H1 (cell line): ENCODE data around the gene ATG7. TPM values are rescaled to one million over a fixed set of nuclear protein-coding genes. Genes with fewer than 3 reads are reported as not detected.

ENCODE experiments used
- CTCF ChIA-PET: fragments of 300-600 bp; sonication (Branson Sonifier 250); formaldehyde crosslinking; loops from one replicate; lab custom pipeline; 2021; ENCODE audit not compliant: partially characterized antibody; lab: Charles Lee
- POLR2A ChIA-PET: fragments of 300-600 bp; sonication (Branson Sonifier 250); formaldehyde crosslinking; loops from one replicate; lab custom pipeline; 2021; ENCODE audit warnings: inconsistent platforms; ENCODE audit not compliant: partially characterized antibody; lab: Charles Lee
- DNase-seq, 2 experiments: peaks; one replicate each; pipeline versions ENCODE4 v3.0.0 to v3.0.0-alpha.2; 2010 to 2022; ENCODE audit warnings: low spot score in 2 of 2, low read depth in 1 of 2, mixed read lengths in 1 of 2
- FAIRE-seq: peaks from 2 replicates; lab custom pipeline; 2011; peaks lifted over from hg19 to GRCh38; lab: Jason Lieb, UNC
- H2AFZ ChIP-seq: 2 replicates; pipeline ENCODE4 v1.8.1; 2012; ENCODE audit warnings: low read length, inconsistent platforms
- H2AK5ac ChIP-seq: 2 replicates; pipeline ENCODE4 v1.6.1; 2013; ENCODE audit warnings: low read depth, low read length
- H2BK120ac ChIP-seq: replicated peaks from 2 replicates; pipeline ENCODE3; 2013; ENCODE audit warnings: low read depth, low read length, inconsistent platforms
- H2BK12ac ChIP-seq: 2 replicates; pipeline ENCODE4 v1.6.1; 2013; ENCODE audit warnings: low read depth, low read length
- H2BK15ac ChIP-seq: 2 replicates; pipeline ENCODE4 v1.6.1; 2013; ENCODE audit warnings: low read length
- H2BK20ac ChIP-seq: 2 replicates; pipeline ENCODE4 v1.6.1; 2013; ENCODE audit warnings: low read length
- H2BK5ac ChIP-seq: 2 replicates; pipeline ENCODE4 v1.6.1; 2013; ENCODE audit warnings: low read depth, low read length
- H3K14ac ChIP-seq: 2 replicates; pipeline ENCODE4 v1.6.1; 2013; ENCODE audit warnings: inconsistent platforms; ENCODE audit not compliant: insufficient read length
- H3K18ac ChIP-seq: 2 replicates; pipeline ENCODE4 v1.6.1; 2013; ENCODE audit warnings: low read length; ENCODE audit errors: extremely low read depth
- H3K23ac ChIP-seq: 2 replicates; pipeline ENCODE4 v1.6.1; 2013; ENCODE audit warnings: inconsistent platforms; ENCODE audit not compliant: insufficient read length
- H3K23me2 ChIP-seq: 2 replicates; pipeline ENCODE4 v1.6.1; 2013; ENCODE audit warnings: low read depth, low read length
- H3K27ac ChIP-seq: 2 replicates; pipeline ENCODE4 v1.6.1; 2011; ENCODE audit warnings: low read depth, low read length, inconsistent platforms
- H3K27me3 ChIP-seq, 4 experiments: replicated peaks in 1 of 4; 1 replicate in 1 of 4; 2 replicates in 3 of 4; pipeline versions ENCODE4 v1.6.1 to v1.8.1; 2011 to 2013; ENCODE audit warnings: low read length in 3 of 4, mild to moderate bottlenecking in 3 of 4, inconsistent platforms in 2 of 4, mixed read lengths in 2 of 4, moderate library complexity in 1 of 4; ENCODE audit not compliant: control insufficient read depth in 3 of 4, insufficient read depth in 3 of 4; ENCODE audit errors: extremely low read depth in 1 of 4
- H3K36me3 ChIP-seq, 4 experiments: 2 replicates each; pipeline versions ENCODE4 v1.6.1 to v1.8.1; 2011 to 2013; ENCODE audit warnings: mild to moderate bottlenecking in 4 of 4, low read length in 3 of 4, moderate library complexity in 2 of 4, control low read depth in 1 of 4, inconsistent platforms in 1 of 4; ENCODE audit not compliant: insufficient read depth in 4 of 4, control insufficient read depth in 2 of 4
- H3K4ac ChIP-seq: replicated peaks from 2 replicates; pipeline ENCODE3; 2013; ENCODE audit warnings: low read length, low read depth, mixed read lengths, inconsistent platforms; ENCODE audit not compliant: insufficient read length
- H3K4me1 ChIP-seq, 4 experiments: replicated peaks in 1 of 4; 1 replicate in 1 of 4; 2 replicates in 3 of 4; pipeline versions ENCODE4 v1.6.1 to v1.8.1; 2011 to 2013; ENCODE audit warnings: low read length in 3 of 4, inconsistent platforms in 2 of 4, mixed read lengths in 1 of 4; ENCODE audit not compliant: insufficient read depth in 4 of 4, control insufficient read depth in 3 of 4
- H3K4me2 ChIP-seq, 2 experiments: 2 replicates each; pipeline versions ENCODE4 v1.6.1 to v1.8.1; 2011 to 2013; ENCODE audit warnings: low read depth in 2 of 2, low read length in 2 of 2, control low read depth in 1 of 2, inconsistent platforms in 1 of 2, mild to moderate bottlenecking in 1 of 2; ENCODE audit not compliant: insufficient read depth in 1 of 2
- H3K4me3 ChIP-seq, 4 experiments: fragments of 200-600, 300-600 bp in 1 of 4; sonication (generic), shearing (Covaris generic), sonication (Bioruptor Twin) in 1 of 4; 2 replicates each; pipeline versions ENCODE4 v1.5.1 to v1.8.1; 2011 to 2016; ENCODE audit warnings: low read length in 4 of 4, low read depth in 3 of 4, control low read depth in 2 of 4, inconsistent platforms in 2 of 4, mild to moderate bottlenecking in 2 of 4, mixed read lengths in 1 of 4, moderate library complexity in 1 of 4; ENCODE audit not compliant: insufficient read depth in 2 of 4; ENCODE audit errors: extremely low read depth in 1 of 4
- H3K56ac ChIP-seq: replicated peaks from 2 replicates; pipeline ENCODE3; 2013; ENCODE audit warnings: low read depth, mild to moderate bottlenecking, mixed read lengths, low read length, inconsistent platforms; ENCODE audit not compliant: insufficient read length
- H3K79me1 ChIP-seq: 2 replicates; pipeline ENCODE4 v1.6.1; 2013; ENCODE audit warnings: low read depth, low read length, control low read depth
- H3K79me2 ChIP-seq, 2 experiments: 2 replicates each; pipeline versions ENCODE4 v1.6.1 to v1.8.1; 2012 to 2013; ENCODE audit warnings: low read length in 2 of 2, mild to moderate bottlenecking in 2 of 2, inconsistent platforms in 1 of 2; ENCODE audit not compliant: insufficient read depth in 2 of 2, control insufficient read depth in 1 of 2
- H3K9ac ChIP-seq, 4 experiments: replicated peaks in 1 of 4; 1 replicate in 1 of 4; 2 replicates in 3 of 4; pipeline versions ENCODE4 v1.6.1 to v1.8.1; 2011 to 2013; ENCODE audit warnings: low read depth in 3 of 4, low read length in 3 of 4, control low read depth in 2 of 4, mild to moderate bottlenecking in 2 of 4, moderate library complexity in 2 of 4, inconsistent platforms in 1 of 4; ENCODE audit errors: extremely low read depth in 1 of 4
- H3K9me3 ChIP-seq, 2 experiments: 2 replicates each; pipeline versions ENCODE4 v1.6.1 to v1.8.1; 2012 to 2013; ENCODE audit warnings: mild to moderate bottlenecking in 2 of 2, moderate library complexity in 2 of 2, control low read depth in 1 of 2, inconsistent platforms in 1 of 2, low read depth in 1 of 2, low read length in 1 of 2, mixed read lengths in 1 of 2; ENCODE audit not compliant: insufficient read depth in 2 of 2
- H4K20me1 ChIP-seq, 2 experiments: replicated peaks in 1 of 2; 2 replicates each; pipeline versions ENCODE3 to v1.8.1; 2011 to 2013; ENCODE audit warnings: inconsistent platforms in 2 of 2, low read length in 2 of 2, mild to moderate bottlenecking in 1 of 2; ENCODE audit not compliant: insufficient read depth in 2 of 2, control insufficient read depth in 1 of 2
- H4K5ac ChIP-seq: 2 replicates; pipeline ENCODE4 v1.6.1; 2013; ENCODE audit warnings: low read length, low read depth, mixed read lengths, inconsistent platforms; ENCODE audit not compliant: insufficient read length
- H4K8ac ChIP-seq: 2 replicates; pipeline ENCODE4 v1.8.0; 2013; ENCODE audit warnings: mild to moderate bottlenecking, moderate library complexity, low read length, inconsistent platforms; ENCODE audit not compliant: insufficient read depth; ENCODE audit errors: extremely low read depth
- H4K91ac ChIP-seq: replicated peaks from 2 replicates; pipeline ENCODE3; 2013; ENCODE audit warnings: low read length, mixed read lengths, inconsistent platforms; ENCODE audit not compliant: insufficient read length
- BCL11A ChIP-seq, 2 experiments: IDR thresholded peaks; one replicate each; pipeline ENCODE4 v1.6.1; 2011; ENCODE audit warnings: low read depth in 2 of 2, low read length in 2 of 2, mild to moderate bottlenecking in 2 of 2
- CHD1 ChIP-seq: IDR thresholded peaks from 2 replicates; pipeline ENCODE4 v1.6.1; 2012; ENCODE audit warnings: low read depth, low read length, improper control_type of control experiment
- CHD2 ChIP-seq: IDR thresholded peaks from 2 replicates; pipeline ENCODE4 v1.6.1; 2012; ENCODE audit warnings: low read length, improper control_type of control experiment
- EGR1 ChIP-seq: IDR thresholded peaks from 2 replicates; pipeline ENCODE4 v1.6.1; 2011; ENCODE audit warnings: low read depth, low read length, borderline replicate concordance
- JUN ChIP-seq: IDR thresholded peaks from 2 replicates; pipeline ENCODE4 v1.6.1; 2011; ENCODE audit warnings: low read depth, mild to moderate bottlenecking, improper control_type of control experiment, low read length
- JUND ChIP-seq: IDR thresholded peaks from 2 replicates; pipeline ENCODE4 v1.6.1; 2011; ENCODE audit warnings: mild to moderate bottlenecking, improper control_type of control experiment, low read length
- KDM5A ChIP-seq: fragments of 200-600 bp; IDR thresholded peaks from 2 replicates; pipeline ENCODE4 v1.7.1; 2012; ENCODE audit warnings: mild to moderate bottlenecking, low read length, inconsistent platforms, mixed read lengths
- NRF1 ChIP-seq: IDR thresholded peaks from 2 replicates; pipeline ENCODE4 v1.6.1; 2011; ENCODE audit warnings: mild to moderate bottlenecking, low read depth, low read length, improper control_type of control experiment
- POLR2A ChIP-seq, 2 experiments: IDR thresholded peaks; 1 replicate in 1 of 2; 2 replicates in 1 of 2; pipeline ENCODE4 v1.6.1; 2011; ENCODE audit warnings: low read depth in 2 of 2, low read length in 2 of 2, mild to moderate bottlenecking in 2 of 2; ENCODE audit errors: control extremely low read depth in 1 of 2
- RBBP5 ChIP-seq: IDR thresholded peaks from 2 replicates; pipeline ENCODE4 v1.7.1; 2012; ENCODE audit warnings: low read depth, mild to moderate bottlenecking, inconsistent platforms, low read length, moderate library complexity, borderline replicate concordance
- WGBS, 2 experiments: shearing (Covaris generic) in 1 of 2; methylation state at CpG; one replicate each; pipeline versions ENCODE4 v1.1.6 to v1.1.7; 2013 to 2015; ENCODE audit warnings: low lambda C conversion rate in 2 of 2, mixed read lengths in 2 of 2, inconsistent platforms in 1 of 2, low coverage in 1 of 2, missing lambda C conversion rate in 1 of 2; ENCODE audit not compliant: insufficient replicate concordance in 2 of 2, insufficient coverage in 1 of 2, insufficient read length in 1 of 2; ENCODE audit errors: extremely low coverage in 1 of 2, missing lambda C conversion rate in 1 of 2; 5-methylcytosine and 5-hydroxymethylcytosine counted together
- polyA plus RNA-seq, 7 experiments: library from polyadenylated mRNA; depleted of rRNA in 3 of 7; stranded (reverse) in 5 of 7; unstranded in 2 of 7; fragments of >200 nt in 5 of 7; fragments of 200-250 nt in 2 of 7; gene quantifications; 1 replicate in 5 of 7; 2 replicates in 1 of 7; 4 replicates in 1 of 7; pipeline versions ENCODE4 v1.2.1 to v1.2.3, GENCODE V29; 2011 to 2013; ENCODE audit warnings: missing spikeins in 2 of 7, mixed read lengths in 2 of 7
- total RNA-seq: library from RNA; stranded (reverse); fragmentation: NEBNext Ultra II Directional; extraction: Animal tissue kit (Norgen Biotek cat#: 25700); gene quantifications from 2 replicates; pipeline ENCODE4 v1.2.1, GENCODE V29; 2021
- TF ChIP-seq, protein P1 (sequence below), 3 experiments: IDR thresholded peaks; 1 replicate in 2 of 3; 2 replicates in 1 of 3; pipeline versions ENCODE4 v1.5.1 to v1.6.1; 2011; ENCODE audit warnings: low read length in 3 of 3, mild to moderate bottlenecking in 3 of 3, inconsistent platforms in 2 of 3, low read depth in 1 of 3, moderate library complexity in 1 of 3; ENCODE audit not compliant: insufficient read depth in 1 of 3; ENCODE audit errors: control extremely low read depth in 1 of 3

The ATG7 gene
- total and polyA plus RNA-seq, 2 of the 8 experiments (the other 6 are each of a cell fraction or from before 2014, with no cell fraction given): 15.0 to 19.1 TPM

DNA sequence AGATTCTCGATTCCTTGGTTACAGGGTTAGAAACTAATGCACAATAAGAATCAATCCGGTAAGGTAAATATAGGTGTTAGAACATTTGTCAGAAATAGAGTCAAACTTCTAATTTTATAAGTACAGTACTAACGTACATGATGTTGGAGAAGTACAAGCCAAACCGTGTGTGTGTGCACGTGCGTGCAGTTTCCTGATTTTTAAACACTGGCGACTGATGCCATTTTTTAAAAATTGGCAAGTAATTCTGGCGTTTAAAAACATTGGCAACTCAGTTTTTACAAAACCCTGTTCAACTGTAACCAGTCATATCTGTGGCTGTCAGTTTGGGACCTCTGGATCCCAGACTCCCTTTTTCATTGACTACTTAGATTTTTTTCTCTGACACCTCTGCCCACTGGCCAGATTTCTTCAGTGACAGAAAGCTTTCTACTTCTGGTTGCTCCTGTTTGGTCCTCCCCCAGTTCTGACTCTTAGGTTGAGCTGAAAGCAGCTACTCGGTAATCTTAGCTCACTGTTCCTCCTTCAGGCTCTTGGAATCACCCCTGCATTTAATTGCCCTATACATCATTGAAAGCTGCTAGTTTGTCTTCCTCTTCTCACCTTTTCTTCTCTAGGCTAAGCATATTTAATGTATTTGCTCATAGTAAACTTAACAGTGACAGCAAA is 843 bp downstream of the ATG7 start:
- H2BK15ac ChIP-seq: no peak overlapping the region
- no peak overlapping the region for H4K91ac ChIP-seq
- H2BK120ac ChIP-seq: no peak overlapping the region
- no peaks in the 10 kb centered on the region for H3K27me3 ChIP-seq
- H3K18ac ChIP-seq: no peak overlapping the region
- H4K8ac ChIP-seq: no peak overlapping the region
- peaks cover 9% of the 10 kb centered on the region for H3K79me1 ChIP-seq
- FAIRE-seq: no peak
- H3K4me1 ChIP-seq: peaks cover 0 to 9% (median 5%) of the 10 kb centered on the region in 4 experiments; a peak in 4 of 7 replicates
- no peaks in the 10 kb centered on the region for H3K9me3 ChIP-seq
- peaks cover 3 to 17% of the 10 kb centered on the region in 2 experiments for H3K79me2 ChIP-seq
- H3K4me3 ChIP-seq: peak overlapping the region; percentile 89 to 99 (median 98)
- H3K23ac ChIP-seq: no peak overlapping the region
- H4K20me1 ChIP-seq: no peaks in the 10 kb centered on the region
- no peaks in the 10 kb centered on the region for H3K36me3 ChIP-seq
- peak overlapping the region; percentile 91; the same call in 1 of the 2 replicates for H2AFZ ChIP-seq
- H2BK5ac ChIP-seq: no peak overlapping the region; the same call in 1 of the 2 replicates
- H3K23me2 ChIP-seq: peaks cover 3% of the 10 kb centered on the region; the same call in 1 of the 2 replicates
- H3K4ac ChIP-seq: no peak overlapping the region
- CTCF ChIA-PET: interaction anchor here (1.2 to 1.3 kb wide), 2 partner anchors 36 to 64 kb away, joined by 3 to 4 read pairs; no protein-coding TSS in a partner anchor
- DNase-seq: no peak
- POLR2A ChIA-PET: interaction anchor here (0.5 to 2.7 kb wide), 16 partner anchors 9 to 928 kb away, joined by 3 to 13 read pairs (median 4); no protein-coding TSS in a partner anchor
- no peak overlapping the region for H3K14ac ChIP-seq
- H2BK20ac ChIP-seq: no peak overlapping the region
- peak overlapping the region; percentile 95 to 97 (median 96) for H3K9ac ChIP-seq
- peak overlapping the region; percentile 95; the same call in 1 of the 2 replicates for H3K27ac ChIP-seq
- 23% methylated on average over 9 of the region's 9 CpGs; no CpG with 5 or more reads in 1 of the 2 experiments for WGBS, 2 experiments
- no peak overlapping the region for H3K56ac ChIP-seq
- peak overlapping the region; percentile 58 to 67 for H3K4me2 ChIP-seq
- no peak overlapping the region for H2BK12ac ChIP-seq
- H4K5ac ChIP-seq: no peak overlapping the region
- no peak overlapping the region for H2AK5ac ChIP-seq
- no peak for TF ChIP-seq JUN
- TF ChIP-seq, protein P1, sequence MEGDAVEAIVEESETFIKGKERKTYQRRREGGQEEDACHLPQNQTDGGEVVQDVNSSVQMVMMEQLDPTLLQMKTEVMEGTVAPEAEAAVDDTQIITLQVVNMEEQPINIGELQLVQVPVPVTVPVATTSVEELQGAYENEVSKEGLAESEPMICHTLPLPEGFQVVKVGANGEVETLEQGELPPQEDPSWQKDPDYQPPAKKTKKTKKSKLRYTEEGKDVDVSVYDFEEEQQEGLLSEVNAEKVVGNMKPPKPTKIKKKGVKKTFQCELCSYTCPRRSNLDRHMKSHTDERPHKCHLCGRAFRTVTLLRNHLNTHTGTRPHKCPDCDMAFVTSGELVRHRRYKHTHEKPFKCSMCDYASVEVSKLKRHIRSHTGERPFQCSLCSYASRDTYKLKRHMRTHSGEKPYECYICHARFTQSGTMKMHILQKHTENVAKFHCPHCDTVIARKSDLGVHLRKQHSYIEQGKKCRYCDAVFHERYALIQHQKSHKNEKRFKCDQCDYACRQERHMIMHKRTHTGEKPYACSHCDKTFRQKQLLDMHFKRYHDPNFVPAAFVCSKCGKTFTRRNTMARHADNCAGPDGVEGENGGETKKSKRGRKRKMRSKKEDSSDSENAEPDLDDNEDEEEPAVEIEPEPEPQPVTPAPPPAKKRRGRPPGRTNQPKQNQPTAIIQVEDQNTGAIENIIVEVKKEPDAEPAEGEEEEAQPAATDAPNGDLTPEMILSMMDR (IDR thresholded peaks at IDR 0.05; ENCODE audit: control extremely low read depth in 1 of 3, insufficient read depth in 1 of 3, low read depth in 1 of 3, low read length in 3 of 3): no peak
- no peak for TF ChIP-seq CHD2
- TF ChIP-seq KDM5A: no peak
- TF ChIP-seq EGR1: no peak
- no peak for TF ChIP-seq RBBP5
- TF ChIP-seq POLR2A (IDR thresholded peaks at IDR 0.05; ENCODE audit: control extremely low read depth in 1 of 2, low read depth in 2 of 2, low read length in 2 of 2): no peak
- no peak for TF ChIP-seq BCL11A (IDR thresholded peaks at IDR 0.05; ENCODE audit: low read depth in 2 of 2, low read length in 2 of 2)
- TF ChIP-seq NRF1: no peak
- no peak for TF ChIP-seq CHD1
- TF ChIP-seq JUND: no peak
